GM13976 (cell line): Measurements from ENCODE around the gene KCNAB2.
"Not testable (repeated sequence)": the region's sequence is repeated elsewhere in the genome, so short reads cannot be mapped to it uniquely, and the experiment has no call there.

Source experiments
- DNase-seq: peaks from one replicate; pipeline ENCODE4 v3.0.0; 2012; ENCODE audit warnings: low spot score
- in situ Hi-C: fragments of 300-500 bp; cut with MboI; formaldehyde crosslinking; loops from one replicate; pipeline ENCODE4 v1.12.0; 2022; ENCODE audit warnings: low sequenced_read_pairs, mixed read lengths, inconsistent platforms; ENCODE audit not compliant: unreplicated experiment
- TF ChIP-seq, protein P1 (sequence below): IDR thresholded peaks from 2 replicates; pipeline ENCODE4 v1.5.1; 2012; ENCODE audit warnings: borderline replicate concordance, mild to moderate bottlenecking; ENCODE audit not compliant: insufficient read depth; ENCODE audit errors: extremely low read depth, missing control alignments, control extremely low read depth

KCNAB2 gene

DNA sequence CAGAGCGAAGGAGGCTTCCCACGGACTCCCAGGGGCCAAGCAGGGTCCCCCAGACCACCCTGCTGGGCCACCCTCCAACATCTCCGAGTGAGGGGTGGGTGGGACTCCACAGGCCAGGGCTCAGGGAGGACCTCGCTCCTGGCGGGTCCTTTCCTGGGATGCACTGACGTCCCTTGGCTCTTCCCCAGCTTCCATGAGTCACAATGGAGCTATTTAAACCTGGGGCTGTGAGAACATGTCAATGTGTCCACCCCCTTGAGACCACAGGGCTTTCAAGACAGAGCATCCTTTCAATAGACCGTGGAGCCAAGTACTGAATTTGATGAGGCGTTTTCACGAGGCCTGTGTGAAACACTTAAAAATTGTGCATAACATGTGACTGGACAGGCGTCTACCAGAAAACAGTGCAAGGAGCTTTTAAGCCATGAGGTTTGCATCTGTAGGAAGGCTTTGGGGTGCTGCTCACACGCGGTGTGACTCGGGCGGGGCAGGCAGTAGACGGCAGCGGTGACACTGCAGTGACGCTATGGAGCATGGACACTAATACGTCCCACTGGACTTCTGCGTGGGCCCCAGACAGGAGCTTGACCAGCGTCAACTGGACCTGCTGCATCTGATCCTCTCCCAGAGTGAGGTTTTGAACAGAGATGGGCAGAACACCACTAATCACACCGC lies 29.4 kb upstream of the KCNAB2 start:
- TF ChIP-seq, protein P1, sequence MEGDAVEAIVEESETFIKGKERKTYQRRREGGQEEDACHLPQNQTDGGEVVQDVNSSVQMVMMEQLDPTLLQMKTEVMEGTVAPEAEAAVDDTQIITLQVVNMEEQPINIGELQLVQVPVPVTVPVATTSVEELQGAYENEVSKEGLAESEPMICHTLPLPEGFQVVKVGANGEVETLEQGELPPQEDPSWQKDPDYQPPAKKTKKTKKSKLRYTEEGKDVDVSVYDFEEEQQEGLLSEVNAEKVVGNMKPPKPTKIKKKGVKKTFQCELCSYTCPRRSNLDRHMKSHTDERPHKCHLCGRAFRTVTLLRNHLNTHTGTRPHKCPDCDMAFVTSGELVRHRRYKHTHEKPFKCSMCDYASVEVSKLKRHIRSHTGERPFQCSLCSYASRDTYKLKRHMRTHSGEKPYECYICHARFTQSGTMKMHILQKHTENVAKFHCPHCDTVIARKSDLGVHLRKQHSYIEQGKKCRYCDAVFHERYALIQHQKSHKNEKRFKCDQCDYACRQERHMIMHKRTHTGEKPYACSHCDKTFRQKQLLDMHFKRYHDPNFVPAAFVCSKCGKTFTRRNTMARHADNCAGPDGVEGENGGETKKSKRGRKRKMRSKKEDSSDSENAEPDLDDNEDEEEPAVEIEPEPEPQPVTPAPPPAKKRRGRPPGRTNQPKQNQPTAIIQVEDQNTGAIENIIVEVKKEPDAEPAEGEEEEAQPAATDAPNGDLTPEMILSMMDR = no peak
- DNase-seq = no peak
- in situ Hi-C loops = no loop called here

DNA sequence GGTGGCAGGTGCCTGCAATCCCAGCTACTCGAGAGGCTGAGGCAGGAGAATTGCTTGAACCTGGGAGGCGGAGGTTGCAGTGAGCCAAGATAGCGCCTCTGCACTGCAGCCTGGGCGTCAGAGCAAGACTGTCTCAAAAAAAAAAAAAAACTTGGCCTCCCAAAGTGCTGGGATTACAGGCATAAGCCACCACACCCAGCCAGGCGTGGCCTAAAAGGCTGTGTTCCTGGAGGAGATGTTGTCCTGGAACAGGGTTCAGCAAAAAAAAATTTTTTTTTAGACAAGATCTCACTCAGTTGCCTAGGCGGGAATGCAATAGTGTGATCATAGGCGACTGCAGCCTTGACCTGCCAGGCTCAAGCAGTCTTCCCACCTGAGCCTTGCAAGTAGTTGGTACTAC lies 28.0 kb upstream of the KCNAB2 start:
- DNase-seq, in situ Hi-C loops: not testable (repeated sequence)

DNA sequence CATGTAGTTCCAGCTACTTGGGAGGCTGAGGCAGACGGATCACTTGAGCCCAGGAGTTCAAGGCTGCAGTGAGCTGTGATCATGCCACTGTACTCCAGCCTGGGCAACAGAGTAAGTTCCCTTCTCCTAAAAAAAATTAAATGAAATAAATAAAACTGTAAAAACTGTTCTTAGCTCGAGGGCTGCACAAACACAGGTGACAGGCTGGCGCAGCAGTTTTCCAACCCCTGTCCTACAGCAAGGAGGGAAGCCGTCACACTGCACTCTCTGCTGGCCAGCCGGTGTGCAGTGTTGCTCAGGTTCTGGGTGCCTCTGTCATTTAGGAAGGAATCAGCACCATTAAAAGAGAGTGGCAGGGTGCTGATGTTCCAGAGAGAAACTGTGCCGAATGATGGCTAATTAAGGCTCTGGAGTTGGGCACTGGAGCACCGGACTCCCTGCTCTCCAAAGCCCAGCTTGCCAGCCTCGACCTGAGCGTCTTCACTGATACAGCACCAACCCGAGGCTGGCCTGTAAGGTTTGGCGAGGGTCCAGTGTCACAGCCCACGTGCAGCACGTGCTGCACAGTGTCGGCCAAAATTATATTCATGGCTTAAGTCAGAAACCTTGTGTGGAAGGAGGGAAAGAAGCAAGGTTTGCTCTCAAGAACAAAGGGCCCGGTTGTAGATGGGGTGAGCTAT lies 26.4 kb upstream of the KCNAB2 start:
- in situ Hi-C loops = no loop called here
- no peak for DNase-seq
- TF ChIP-seq, protein P1 = no peak

DNA sequence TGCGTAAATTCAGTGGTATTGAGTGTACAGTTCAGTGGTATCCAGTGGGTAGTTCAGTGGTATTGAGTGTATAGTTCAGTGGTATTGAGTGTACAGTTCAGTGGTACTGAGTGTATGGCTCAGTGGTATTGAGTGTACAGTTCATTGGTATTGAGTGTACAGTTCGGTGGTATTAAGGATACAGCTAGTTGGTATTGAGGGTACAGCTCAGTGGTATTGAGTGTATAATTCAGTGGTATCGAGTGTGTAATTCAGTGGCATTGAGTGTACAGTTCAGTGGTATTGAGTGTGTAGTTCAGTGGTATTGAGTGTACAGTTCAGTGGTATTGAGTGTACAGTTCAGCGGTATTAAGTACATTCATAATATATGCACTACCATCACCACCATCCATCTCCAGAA lies 23.5 kb upstream of the KCNAB2 start:
- TF ChIP-seq, protein P1 = no peak
- in situ Hi-C loops = no loop called here
- DNase-seq = no peak

DNA sequence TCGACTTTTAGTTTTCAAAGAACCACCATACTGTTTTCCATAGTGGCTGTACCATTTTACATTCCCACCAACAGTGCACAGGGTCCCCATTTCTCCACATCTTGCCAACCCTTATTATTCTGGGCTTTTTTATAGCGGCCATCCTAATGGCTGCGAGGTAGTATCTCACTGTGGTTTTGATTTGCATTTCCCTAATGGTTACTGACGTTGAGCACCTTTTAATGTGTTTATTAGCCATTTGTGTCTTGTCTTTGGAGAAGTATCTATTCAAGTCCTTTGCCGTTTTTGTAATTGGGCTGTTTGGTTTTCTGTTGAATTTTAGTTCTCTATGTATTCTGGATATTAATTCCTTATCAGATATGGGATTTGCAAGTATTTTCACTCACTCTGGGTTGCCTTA lies 22.3 kb upstream of the KCNAB2 start:
- DNase-seq = no peak
- in situ Hi-C loops = no loop called here
- TF ChIP-seq, protein P1 = no peak

DNA sequence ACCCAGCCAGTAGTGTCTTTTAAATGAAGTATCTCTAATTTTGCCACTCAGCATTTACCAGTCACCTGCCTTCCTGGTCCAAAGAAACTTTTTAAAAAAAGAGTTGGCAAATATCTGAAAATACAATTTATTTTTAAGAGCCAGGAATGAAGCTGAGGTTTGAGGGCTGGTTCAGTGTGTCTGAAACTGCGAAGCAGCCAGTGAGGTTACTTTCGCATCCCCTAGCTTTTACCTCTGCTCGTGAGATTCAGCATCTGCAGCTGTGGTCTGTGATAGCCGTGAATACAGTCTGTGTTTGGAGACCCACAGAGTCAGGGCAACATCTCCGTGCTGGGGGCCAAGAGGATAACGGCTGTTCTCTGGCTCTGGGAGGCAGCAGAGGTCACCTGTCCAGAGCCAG lies 21.3 kb upstream of the KCNAB2 start:
- TF ChIP-seq, protein P1 = no peak
- no peak for DNase-seq
- in situ Hi-C loops = no loop called here
